Measurements from ENCODE around the gene ECD.

- no peak for TF ChIP-seq POLR2A (IDR thresholded peaks at IDR 0.05)
- TF ChIP-seq POLR2AphosphoS5 (IDR thresholded peaks at IDR 0.05): no peak
- TF ChIP-seq CTCF (IDR thresholded peaks at IDR 0.05): no peak
- TF ChIP-seq EP300 (IDR thresholded peaks at IDR 0.05): no peak
Observed at GRCh38 chr10:73141603-73142002, 26.2 kb downstream of the ECD start.
